Keratinocyte (primary cell): ENCODE data around the gene ME1. TPM values are rescaled to one million over a fixed set of nuclear protein-coding genes. Genes with fewer than 3 reads are reported as not detected.

ENCODE experiments used
- DNase-seq: peaks from one replicate; pipeline ENCODE4 v3.0.0-alpha.2; 2011; ENCODE audit warnings: low read depth, missing footprints, low spot score
- FAIRE-seq: peaks from 2 replicates; lab custom pipeline; 2011; peaks lifted over from hg19 to GRCh38; lab: Jason Lieb, UNC
- H2AFZ ChIP-seq: 2 replicates; pipeline ENCODE4 v1.6.0; 2012; ENCODE audit warnings: low read length, control low read depth, inconsistent platforms; ENCODE audit not compliant: control insufficient read depth
- H3K27ac ChIP-seq: 2 replicates; pipeline ENCODE4 v1.5.1; 2011; ENCODE audit warnings: low read length; ENCODE audit not compliant: control insufficient read depth, insufficient read depth
- H3K27me3 ChIP-seq: 3 replicates; pipeline ENCODE4 v1.6.0; 2011; ENCODE audit warnings: low read length; ENCODE audit not compliant: control insufficient read depth, insufficient read depth; ENCODE audit errors: extremely low read depth
- H3K36me3 ChIP-seq, 2 experiments: 2 replicates in 1 of 2; 3 replicates in 1 of 2; pipeline ENCODE4 v1.5.1; 2011; ENCODE audit warnings: low read length in 2 of 2, mild to moderate bottlenecking in 1 of 2; ENCODE audit not compliant: control insufficient read depth in 2 of 2, insufficient read depth in 2 of 2; ENCODE audit errors: extremely low read depth in 1 of 2
- H3K4me1 ChIP-seq: 3 replicates; pipeline ENCODE4 v1.5.1; 2011; ENCODE audit warnings: low read length; ENCODE audit not compliant: control insufficient read depth, insufficient read depth; ENCODE audit errors: extremely low read depth
- H3K4me2 ChIP-seq: 3 replicates; pipeline ENCODE4 v1.6.0; 2011; ENCODE audit warnings: low read depth, low read length; ENCODE audit not compliant: control insufficient read depth, insufficient read depth; ENCODE audit errors: extremely low read depth
- H3K4me3 ChIP-seq, 3 experiments: fragments of 200-600 bp in 1 of 3; sonication (generic) in 1 of 3; 2 replicates in 2 of 3; 3 replicates in 1 of 3; pipeline ENCODE4 v1.5.1; 2011 to 2016; ENCODE audit warnings: low read length in 3 of 3, mild to moderate bottlenecking in 3 of 3, control low read depth in 2 of 3, inconsistent platforms in 1 of 3, low read depth in 1 of 3, mixed read lengths in 1 of 3, mixed run types in 1 of 3, moderate library complexity in 1 of 3; ENCODE audit not compliant: control insufficient read depth in 2 of 3, insufficient read depth in 2 of 3; ENCODE audit errors: extremely low read depth in 1 of 3
- H3K79me2 ChIP-seq: 2 replicates; pipeline ENCODE4 v1.6.0; 2012; ENCODE audit warnings: low read length; ENCODE audit not compliant: control insufficient read depth, insufficient read depth
- H3K9ac ChIP-seq: 3 replicates; pipeline ENCODE4 v1.6.0; 2011; ENCODE audit warnings: low read length; ENCODE audit not compliant: control insufficient read depth, insufficient read depth; ENCODE audit errors: extremely low read depth
- H3K9me1 ChIP-seq: 3 replicates; pipeline ENCODE4 v1.6.0; 2011; ENCODE audit warnings: low read length; ENCODE audit not compliant: control insufficient read depth, insufficient read depth; ENCODE audit errors: extremely low read depth
- H3K9me3 ChIP-seq: 2 replicates; pipeline ENCODE4 v1.5.1; 2012; ENCODE audit warnings: low read depth, low read length; ENCODE audit not compliant: control insufficient read depth
- H4K20me1 ChIP-seq: 3 replicates; pipeline ENCODE4 v1.6.0; 2011; ENCODE audit warnings: low read length; ENCODE audit not compliant: control insufficient read depth, insufficient read depth; ENCODE audit errors: extremely low read depth
- CTCF ChIP-seq, 3 experiments: IDR thresholded peaks in 1 of 3; conservative IDR thresholded peaks in 1 of 3; optimal IDR thresholded peaks in 1 of 3; 2 replicates in 2 of 3; 3 replicates in 1 of 3; pipeline versions ENCODE3 to v1.5.1; 2011; ENCODE audit warnings: low read length in 3 of 3, mild to moderate bottlenecking in 3 of 3, moderate library complexity in 2 of 3, control low read depth in 1 of 3, inconsistent platforms in 1 of 3; ENCODE audit not compliant: insufficient read depth in 2 of 3; ENCODE audit errors: extremely low read depth in 1 of 3
- EZH2 ChIP-seq: IDR thresholded peaks from one replicate; pipeline ENCODE4 v1.6.1; 2012; ENCODE audit warnings: inconsistent platforms, mild to moderate bottlenecking, low read length, moderate library complexity
- dilution Hi-C: fragments of 300-500 bp; cut with MboI; formaldehyde crosslinking; loops from one replicate; pipeline ENCODE4 v1.7.0; 2020; ENCODE audit warnings: low sequenced_read_pairs; ENCODE audit not compliant: extremely low pct_ligation_motif_present
- polyA plus RNA-seq, 5 experiments: library from polyadenylated mRNA; depleted of rRNA in 3 of 5; stranded (reverse) in 3 of 5; stranded (forward) in 1 of 5; unstranded in 1 of 5; fragments of >200 nt; gene quantifications; 1 replicate in 1 of 5; 2 replicates in 3 of 5; 3 replicates in 1 of 5; pipeline versions ENCODE4 v1.2.1 to v1.2.3, GENCODE V29; 2011 to 2012; ENCODE audit warnings: missing spikeins in 2 of 5, low read depth in 1 of 5, low replicate concordance in 1 of 5

The ME1 gene
- polyA plus RNA-seq, 1 donor (not counting 4 experiments of a cell fraction or from before 2014, with no cell fraction given), result 27.7 TPM

- Histone ChIP-seq H4K20me1 (no peaks in the 10 kb centered on the region), H3K4me2 (no peak overlapping the region), H3K4me3 (no peak overlapping the region), H3K9me3 (no peaks in the 10 kb centered on the region), H2AFZ (no peak overlapping the region), H3K36me3 (peaks cover 0 to 1% of the 10 kb centered on the region in 2 experiments), H3K4me1 (peaks cover 3% of the 10 kb centered on the region), H3K9me1 (no peaks in the 10 kb centered on the region), H3K79me2 (no peaks in the 10 kb centered on the region), H3K9ac (no peak overlapping the region), H3K27me3 (no peaks in the 10 kb centered on the region), H3K27ac (no peak overlapping the region)
- no peak for FAIRE-seq
- TF ChIP-seq CTCF (optimal IDR thresholded peaks at IDR 0.05 in 1 of 3, IDR thresholded peaks at IDR 0.05 in 1 of 3, conservative IDR thresholded peaks at IDR 0.05 in 1 of 3; ENCODE audit: extremely low read depth in 1 of 3, insufficient read depth in 2 of 3, low read length in 3 of 3) (no peak), EZH2 (no peak)
- dilution Hi-C loops, result no loop called here
- no peak for DNase-seq
Observed at GRCh38 chr6:83303426-83303825, 127.4 kb downstream of the ME1 start.

- H3K9ac ChIP-seq, result no peak overlapping the region
- H3K4me3 ChIP-seq, result no peak overlapping the region
- H3K27me3 ChIP-seq, result no peaks in the 10 kb centered on the region
- no peaks in the 10 kb centered on the region for H4K20me1 ChIP-seq
- no peaks in the 10 kb centered on the region for H3K4me1 ChIP-seq
- no peak overlapping the region for H3K4me2 ChIP-seq
- H3K79me2 ChIP-seq, result no peaks in the 10 kb centered on the region
- no peak for DNase-seq
- no peak overlapping the region for H2AFZ ChIP-seq
- H3K36me3 ChIP-seq, result peaks cover 0 to 5% of the 10 kb centered on the region in 2 experiments
- H3K27ac ChIP-seq, result no peak overlapping the region
- TF ChIP-seq CTCF (optimal IDR thresholded peaks at IDR 0.05 in 1 of 3, IDR thresholded peaks at IDR 0.05 in 1 of 3, conservative IDR thresholded peaks at IDR 0.05 in 1 of 3; ENCODE audit: extremely low read depth in 1 of 3, insufficient read depth in 2 of 3, low read length in 3 of 3) (no peak), EZH2 (no peak)
- H3K9me1 ChIP-seq, result no peaks in the 10 kb centered on the region
- FAIRE-seq, result no peak
- no peaks in the 10 kb centered on the region for H3K9me3 ChIP-seq
- dilution Hi-C loops, result no loop called here
Observed at GRCh38 chr6:83294676-83295075, 136.2 kb downstream of the ME1 start.
